ENCODE results near the gene STAT6.

GRCh38 chr12:57150400-57151000, 39.3 kb upstream of the STAT6 start:
- TF ChIP-seq EZH2phosphoT487 (IDR thresholded peaks at IDR 0.05; ENCODE audit: borderline replicate concordance, low read length): no peak
- TF ChIP-seq, protein P1, sequence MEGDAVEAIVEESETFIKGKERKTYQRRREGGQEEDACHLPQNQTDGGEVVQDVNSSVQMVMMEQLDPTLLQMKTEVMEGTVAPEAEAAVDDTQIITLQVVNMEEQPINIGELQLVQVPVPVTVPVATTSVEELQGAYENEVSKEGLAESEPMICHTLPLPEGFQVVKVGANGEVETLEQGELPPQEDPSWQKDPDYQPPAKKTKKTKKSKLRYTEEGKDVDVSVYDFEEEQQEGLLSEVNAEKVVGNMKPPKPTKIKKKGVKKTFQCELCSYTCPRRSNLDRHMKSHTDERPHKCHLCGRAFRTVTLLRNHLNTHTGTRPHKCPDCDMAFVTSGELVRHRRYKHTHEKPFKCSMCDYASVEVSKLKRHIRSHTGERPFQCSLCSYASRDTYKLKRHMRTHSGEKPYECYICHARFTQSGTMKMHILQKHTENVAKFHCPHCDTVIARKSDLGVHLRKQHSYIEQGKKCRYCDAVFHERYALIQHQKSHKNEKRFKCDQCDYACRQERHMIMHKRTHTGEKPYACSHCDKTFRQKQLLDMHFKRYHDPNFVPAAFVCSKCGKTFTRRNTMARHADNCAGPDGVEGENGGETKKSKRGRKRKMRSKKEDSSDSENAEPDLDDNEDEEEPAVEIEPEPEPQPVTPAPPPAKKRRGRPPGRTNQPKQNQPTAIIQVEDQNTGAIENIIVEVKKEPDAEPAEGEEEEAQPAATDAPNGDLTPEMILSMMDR (IDR thresholded peaks at IDR 0.05; ENCODE audit: low read depth, low read length, poor library complexity, severe bottlenecking): no peak

All from DOHH2 (cell line).